ENCODE data around the gene FLRT1. TPM values are rescaled to one million over a fixed set of nuclear protein-coding genes. Genes with fewer than 3 reads are reported as not detected.

FLRT1 gene, protein sequence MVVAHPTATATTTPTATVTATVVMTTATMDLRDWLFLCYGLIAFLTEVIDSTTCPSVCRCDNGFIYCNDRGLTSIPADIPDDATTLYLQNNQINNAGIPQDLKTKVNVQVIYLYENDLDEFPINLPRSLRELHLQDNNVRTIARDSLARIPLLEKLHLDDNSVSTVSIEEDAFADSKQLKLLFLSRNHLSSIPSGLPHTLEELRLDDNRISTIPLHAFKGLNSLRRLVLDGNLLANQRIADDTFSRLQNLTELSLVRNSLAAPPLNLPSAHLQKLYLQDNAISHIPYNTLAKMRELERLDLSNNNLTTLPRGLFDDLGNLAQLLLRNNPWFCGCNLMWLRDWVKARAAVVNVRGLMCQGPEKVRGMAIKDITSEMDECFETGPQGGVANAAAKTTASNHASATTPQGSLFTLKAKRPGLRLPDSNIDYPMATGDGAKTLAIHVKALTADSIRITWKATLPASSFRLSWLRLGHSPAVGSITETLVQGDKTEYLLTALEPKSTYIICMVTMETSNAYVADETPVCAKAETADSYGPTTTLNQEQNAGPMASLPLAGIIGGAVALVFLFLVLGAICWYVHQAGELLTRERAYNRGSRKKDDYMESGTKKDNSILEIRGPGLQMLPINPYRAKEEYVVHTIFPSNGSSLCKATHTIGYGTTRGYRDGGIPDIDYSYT
- total RNA-seq (under 1 TPM in 1 of 2 donors, not detected in 1; 0.05 TPM), polyA plus RNA-seq (under 1 TPM; 0.02 to 0.32 TPM)

DNA sequence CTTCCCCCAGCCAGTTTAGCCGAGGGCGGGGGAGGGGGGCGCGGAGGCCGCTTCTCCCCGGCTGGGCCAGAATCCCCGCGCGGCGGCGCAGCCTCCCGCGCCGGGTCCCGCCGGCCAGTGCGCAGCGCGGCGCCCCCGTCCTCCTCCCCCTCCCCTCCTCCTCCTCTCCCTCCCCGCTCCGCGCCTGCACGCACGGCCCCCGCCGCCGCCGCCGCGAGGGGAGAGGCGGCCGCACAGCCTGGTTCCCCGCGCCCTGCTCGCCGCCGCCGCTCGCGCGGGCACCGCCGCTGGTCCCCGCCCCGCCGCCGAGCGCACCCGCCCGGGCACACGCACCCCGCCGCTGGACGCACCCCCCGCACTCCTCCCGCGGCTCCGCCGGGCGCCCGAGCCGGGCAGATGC, at the start of gene FLRT1:
Gene FLRT1, plus strand, starts transcription at position 356 of the 400 bp plus-strand sequence. CDS start 80,337 bp downstream, outside the sequence.
- peaks cover 0 to 3% (median 0%) of the 10 kb centered on the region in 4 donors for H3K27me3 ChIP-seq (ENCODE audit: control insufficient read depth in 4 of 4, insufficient read depth in 4 of 4, low read length in 3 of 4)
- peaks cover 3 to 20% (median 8%) of the 10 kb centered on the region in 4 donors for H3K4me1 ChIP-seq (ENCODE audit: control insufficient read depth in 4 of 4, insufficient read depth in 4 of 4, low read length in 3 of 4)
- H3K9ac ChIP-seq (ENCODE audit: low read depth in 1 of 2, low read length in 2 of 2): no peak within 1 kb of the TSS
- 2% methylated on average over 51 of the region's 64 CpGs for WGBS
- no peak within 1 kb of the TSS for H3K27ac ChIP-seq (ENCODE audit: low read depth in 1 of 2, low read length in 2 of 2)
- H3K9me3 ChIP-seq (ENCODE audit: control insufficient read depth in 4 of 4, low read length in 3 of 4): no peaks in the 10 kb centered on the region
- H3K4me3 ChIP-seq (ENCODE audit: low read depth in 1 of 3, low read length in 3 of 3): peak within 1 kb of the TSS in 1 of 3 donors; percentile 50
- H3K36me3 ChIP-seq (ENCODE audit: control insufficient read depth in 4 of 4, insufficient read depth in 3 of 4, low read depth in 1 of 4, low read length in 3 of 4): no peaks in the 10 kb centered on the region
- DNase-seq (ENCODE audit: low spot score): no peak
- TF ChIP-seq, protein P1, sequence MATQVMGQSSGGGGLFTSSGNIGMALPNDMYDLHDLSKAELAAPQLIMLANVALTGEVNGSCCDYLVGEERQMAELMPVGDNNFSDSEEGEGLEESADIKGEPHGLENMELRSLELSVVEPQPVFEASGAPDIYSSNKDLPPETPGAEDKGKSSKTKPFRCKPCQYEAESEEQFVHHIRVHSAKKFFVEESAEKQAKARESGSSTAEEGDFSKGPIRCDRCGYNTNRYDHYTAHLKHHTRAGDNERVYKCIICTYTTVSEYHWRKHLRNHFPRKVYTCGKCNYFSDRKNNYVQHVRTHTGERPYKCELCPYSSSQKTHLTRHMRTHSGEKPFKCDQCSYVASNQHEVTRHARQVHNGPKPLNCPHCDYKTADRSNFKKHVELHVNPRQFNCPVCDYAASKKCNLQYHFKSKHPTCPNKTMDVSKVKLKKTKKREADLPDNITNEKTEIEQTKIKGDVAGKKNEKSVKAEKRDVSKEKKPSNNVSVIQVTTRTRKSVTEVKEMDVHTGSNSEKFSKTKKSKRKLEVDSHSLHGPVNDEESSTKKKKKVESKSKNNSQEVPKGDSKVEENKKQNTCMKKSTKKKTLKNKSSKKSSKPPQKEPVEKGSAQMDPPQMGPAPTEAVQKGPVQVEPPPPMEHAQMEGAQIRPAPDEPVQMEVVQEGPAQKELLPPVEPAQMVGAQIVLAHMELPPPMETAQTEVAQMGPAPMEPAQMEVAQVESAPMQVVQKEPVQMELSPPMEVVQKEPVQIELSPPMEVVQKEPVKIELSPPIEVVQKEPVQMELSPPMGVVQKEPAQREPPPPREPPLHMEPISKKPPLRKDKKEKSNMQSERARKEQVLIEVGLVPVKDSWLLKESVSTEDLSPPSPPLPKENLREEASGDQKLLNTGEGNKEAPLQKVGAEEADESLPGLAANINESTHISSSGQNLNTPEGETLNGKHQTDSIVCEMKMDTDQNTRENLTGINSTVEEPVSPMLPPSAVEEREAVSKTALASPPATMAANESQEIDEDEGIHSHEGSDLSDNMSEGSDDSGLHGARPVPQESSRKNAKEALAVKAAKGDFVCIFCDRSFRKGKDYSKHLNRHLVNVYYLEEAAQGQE (IDR thresholded peaks at IDR 0.05): no peak
- TF ChIP-seq JUND (IDR thresholded peaks at IDR 0.05): no peak
- no peak for TF ChIP-seq HNF4G (IDR thresholded peaks at IDR 0.05)
- no peak for TF ChIP-seq RXRA (IDR thresholded peaks at IDR 0.05)
- no peak for TF ChIP-seq EGR1 (IDR thresholded peaks at IDR 0.05; ENCODE audit: low read depth in 2 of 2)
- TF ChIP-seq, protein P2, sequence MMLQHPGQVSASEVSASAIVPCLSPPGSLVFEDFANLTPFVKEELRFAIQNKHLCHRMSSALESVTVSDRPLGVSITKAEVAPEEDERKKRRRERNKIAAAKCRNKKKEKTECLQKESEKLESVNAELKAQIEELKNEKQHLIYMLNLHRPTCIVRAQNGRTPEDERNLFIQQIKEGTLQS (IDR thresholded peaks at IDR 0.05): no peak
- TF ChIP-seq RAD21 (IDR thresholded peaks at IDR 0.05): no peak
- no peak for TF ChIP-seq FOXA2 (IDR thresholded peaks at IDR 0.05)
- TF ChIP-seq, protein P3, sequence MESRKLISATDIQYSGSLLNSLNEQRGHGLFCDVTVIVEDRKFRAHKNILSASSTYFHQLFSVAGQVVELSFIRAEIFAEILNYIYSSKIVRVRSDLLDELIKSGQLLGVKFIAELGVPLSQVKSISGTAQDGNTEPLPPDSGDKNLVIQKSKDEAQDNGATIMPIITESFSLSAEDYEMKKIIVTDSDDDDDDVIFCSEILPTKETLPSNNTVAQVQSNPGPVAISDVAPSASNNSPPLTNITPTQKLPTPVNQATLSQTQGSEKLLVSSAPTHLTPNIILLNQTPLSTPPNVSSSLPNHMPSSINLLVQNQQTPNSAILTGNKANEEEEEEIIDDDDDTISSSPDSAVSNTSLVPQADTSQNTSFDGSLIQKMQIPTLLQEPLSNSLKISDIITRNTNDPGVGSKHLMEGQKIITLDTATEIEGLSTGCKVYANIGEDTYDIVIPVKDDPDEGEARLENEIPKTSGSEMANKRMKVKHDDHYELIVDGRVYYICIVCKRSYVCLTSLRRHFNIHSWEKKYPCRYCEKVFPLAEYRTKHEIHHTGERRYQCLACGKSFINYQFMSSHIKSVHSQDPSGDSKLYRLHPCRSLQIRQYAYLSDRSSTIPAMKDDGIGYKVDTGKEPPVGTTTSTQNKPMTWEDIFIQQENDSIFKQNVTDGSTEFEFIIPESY (IDR thresholded peaks at IDR 0.05): no peak
- TF ChIP-seq, protein P4, sequence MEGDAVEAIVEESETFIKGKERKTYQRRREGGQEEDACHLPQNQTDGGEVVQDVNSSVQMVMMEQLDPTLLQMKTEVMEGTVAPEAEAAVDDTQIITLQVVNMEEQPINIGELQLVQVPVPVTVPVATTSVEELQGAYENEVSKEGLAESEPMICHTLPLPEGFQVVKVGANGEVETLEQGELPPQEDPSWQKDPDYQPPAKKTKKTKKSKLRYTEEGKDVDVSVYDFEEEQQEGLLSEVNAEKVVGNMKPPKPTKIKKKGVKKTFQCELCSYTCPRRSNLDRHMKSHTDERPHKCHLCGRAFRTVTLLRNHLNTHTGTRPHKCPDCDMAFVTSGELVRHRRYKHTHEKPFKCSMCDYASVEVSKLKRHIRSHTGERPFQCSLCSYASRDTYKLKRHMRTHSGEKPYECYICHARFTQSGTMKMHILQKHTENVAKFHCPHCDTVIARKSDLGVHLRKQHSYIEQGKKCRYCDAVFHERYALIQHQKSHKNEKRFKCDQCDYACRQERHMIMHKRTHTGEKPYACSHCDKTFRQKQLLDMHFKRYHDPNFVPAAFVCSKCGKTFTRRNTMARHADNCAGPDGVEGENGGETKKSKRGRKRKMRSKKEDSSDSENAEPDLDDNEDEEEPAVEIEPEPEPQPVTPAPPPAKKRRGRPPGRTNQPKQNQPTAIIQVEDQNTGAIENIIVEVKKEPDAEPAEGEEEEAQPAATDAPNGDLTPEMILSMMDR (IDR thresholded peaks at IDR 0.05; ENCODE audit: low read depth, low read length, missing input control): no peak
- no peak for TF ChIP-seq SP1 (IDR thresholded peaks at IDR 0.05)
- TF ChIP-seq NR2F2 (IDR thresholded peaks at IDR 0.05): no peak
- no peak for TF ChIP-seq YY1 (IDR thresholded peaks at IDR 0.05)
- no peak for TF ChIP-seq FOXA1 (IDR thresholded peaks at IDR 0.05)
- TF ChIP-seq HNF4A (conservative IDR thresholded peaks at IDR 0.05): no peak
- no peak for TF ChIP-seq GABPA (IDR thresholded peaks at IDR 0.05 in 1 of 2, conservative IDR thresholded peaks at IDR 0.05 in 1 of 2)
